Measurements from ENCODE around the gene KRTAP5-3. TPM values are rescaled to one million over a fixed set of nuclear protein-coding genes. Genes with fewer than 3 reads are reported as not detected.

The KRTAP5-3 gene
- total and polyA plus RNA-seq, 4 donors, result not detected

GRCh38 chr11:1628506-1629325 is 20.5 kb upstream of the KRTAP5-3 start:
- peak; percentile 69 for ATAC-seq (ENCODE audit: insufficient read depth, low FRiP score)
- DNase-seq, result peak; percentile 48 to 71 (median 58)
- Histone ChIP-seq H3K36me3 (ENCODE audit: control insufficient read depth in 4 of 4, insufficient read depth in 4 of 4, low read length in 4 of 4) (no peaks in the 10 kb centered on the region), H3K27me3 (ENCODE audit: control insufficient read depth in 3 of 3, insufficient read depth in 3 of 3, low read length in 2 of 3) (peaks cover 0 to 26% (median 2%) of the 10 kb centered on the region in 3 donors), H3K9ac (ENCODE audit: insufficient read depth in 1 of 2, low read length in 2 of 2) (no peak overlapping the region), H3K9me3 (ENCODE audit: control insufficient read depth in 4 of 4, insufficient read depth in 3 of 4, low read length in 3 of 4) (peaks cover 0 to 1% (median 0%) of the 10 kb centered on the region in 4 donors), H3K4me3 (no peak overlapping the region), H3K27ac (ENCODE audit: low read depth in 1 of 2, low read length in 1 of 2) (no peak overlapping the region), H3K4me1 (ENCODE audit: control insufficient read depth in 5 of 5, insufficient read depth in 5 of 5, low read length in 5 of 5) (peaks cover 0 to 6% (median 0%) of the 10 kb centered on the region in 5 donors)
- peak; percentile 70 for TF ChIP-seq CTCF (IDR thresholded peaks at IDR 0.05; ENCODE audit: control extremely low read depth, extremely low read depth)
- 28% methylated on average over 34 to 35 of the region's 35 CpGs for WGBS, 2 donors

GRCh38 chr11:1625541-1625940 is 17.3 kb upstream of the KRTAP5-3 start:
- no peak for ATAC-seq (ENCODE audit: insufficient read depth, low FRiP score)
- Histone ChIP-seq H3K36me3 (ENCODE audit: control insufficient read depth in 4 of 4, insufficient read depth in 4 of 4, low read length in 4 of 4) (no peaks in the 10 kb centered on the region), H3K27me3 (ENCODE audit: control insufficient read depth in 3 of 3, insufficient read depth in 3 of 3, low read length in 2 of 3) (peaks cover 0 to 19% (median 0%) of the 10 kb centered on the region in 3 donors), H3K9me3 (ENCODE audit: control insufficient read depth in 4 of 4, insufficient read depth in 3 of 4, low read length in 3 of 4) (peaks cover 0 to 3% (median 0%) of the 10 kb centered on the region in 4 donors), H3K4me1 (ENCODE audit: control insufficient read depth in 5 of 5, insufficient read depth in 5 of 5, low read length in 5 of 5) (no peaks in the 10 kb centered on the region), H3K27ac (ENCODE audit: low read depth in 1 of 2, low read length in 1 of 2) (no peak overlapping the region), H3K4me3 (no peak overlapping the region), H3K9ac (ENCODE audit: insufficient read depth in 1 of 2, low read length in 2 of 2) (no peak overlapping the region)
- 84 to 89% methylated on average over 13 of the region's 13 CpGs for WGBS, 2 donors
- DNase-seq, result no peak
- TF ChIP-seq CTCF (IDR thresholded peaks at IDR 0.05; ENCODE audit: control extremely low read depth, extremely low read depth), result no peak

- Histone ChIP-seq H3K9me3 (ENCODE audit: control insufficient read depth in 4 of 4, insufficient read depth in 3 of 4, low read length in 3 of 4) (peaks cover 0 to 3% (median 0%) of the 10 kb centered on the region in 4 donors), H3K36me3 (ENCODE audit: control insufficient read depth in 4 of 4, insufficient read depth in 4 of 4, low read length in 4 of 4) (no peaks in the 10 kb centered on the region), H3K9ac (ENCODE audit: insufficient read depth in 1 of 2, low read length in 2 of 2) (no peak overlapping the region), H3K4me3 (no peak overlapping the region), H3K27ac (ENCODE audit: low read depth in 1 of 2, low read length in 1 of 2) (no peak overlapping the region), H3K27me3 (ENCODE audit: control insufficient read depth in 3 of 3, insufficient read depth in 3 of 3, low read length in 2 of 3) (peaks cover 0 to 19% (median 0%) of the 10 kb centered on the region in 3 donors), H3K4me1 (ENCODE audit: control insufficient read depth in 5 of 5, insufficient read depth in 5 of 5, low read length in 5 of 5) (no peaks in the 10 kb centered on the region)
- 86 to 90% methylated on average over 16 of the region's 16 CpGs for WGBS, 2 donors
- TF ChIP-seq CTCF (IDR thresholded peaks at IDR 0.05; ENCODE audit: control extremely low read depth, extremely low read depth), result no peak
- DNase-seq, result no peak
- no peak for ATAC-seq (ENCODE audit: insufficient read depth, low FRiP score)
These were observed 16.4 kb upstream of the KRTAP5-3 start for GRCh38 chr11:1624621-1625020.
